Psoas muscle (tissue), 8 donors: ENCODE measurements around the gene RWDD3. TPM values are rescaled to one million over a fixed set of nuclear protein-coding genes. Genes with fewer than 3 reads are reported as not detected.

ENCODE experiments used
- ATAC-seq, 4 donors: fragments of 200-7000 bp; cut with Tn5 transposase; one replicate each; pipeline ENCODE4 v1.9.1; 2020; ENCODE audit warnings: moderate library complexity in 3 of 4, mild to moderate bottlenecking in 2 of 4
- DNase-seq, 2 donors: peaks; one replicate each; pipeline ENCODE4 v3.0.0-alpha.2; 2020
- H3K27ac ChIP-seq: fragments of 200-600 bp; one replicate; pipeline ENCODE4 v1.8.0; 2022
- H3K27me3 ChIP-seq, 3 donors: fragments of 200-600 bp in 1 of 3; one replicate each; pipeline versions ENCODE4 v1.6.1 to v1.8.0; 2013 to 2022; ENCODE audit warnings: low read length in 2 of 3, mild to moderate bottlenecking in 2 of 3, moderate library complexity in 1 of 3; ENCODE audit not compliant: insufficient read depth in 3 of 3
- H3K36me3 ChIP-seq, 2 donors: fragments of 200-600 bp in 1 of 2; one replicate each; pipeline versions ENCODE4 v1.6.1 to v1.8.0; 2013 to 2022; ENCODE audit warnings: low read depth in 1 of 2, mild to moderate bottlenecking in 1 of 2, moderate library complexity in 1 of 2; ENCODE audit not compliant: insufficient read depth in 1 of 2
- H3K4me1 ChIP-seq: fragments of 200-600 bp; one replicate; pipeline ENCODE4 v1.8.0; 2022
- H3K4me3 ChIP-seq: fragments of 200-600 bp; one replicate; pipeline ENCODE4 v1.8.0; 2022; ENCODE audit warnings: mild to moderate bottlenecking
- H3K9me3 ChIP-seq: fragments of 200-600 bp; one replicate; pipeline ENCODE4 v1.8.0; 2022
- WGBS, 3 donors: extraction: QIAGEN DNeasy Blood & Tissue Kit; methylation state at CpG; one replicate each; pipeline versions ENCODE4 v1.1.6 to v1.1.7; 2013; 5-methylcytosine and 5-hydroxymethylcytosine counted together
- intact Hi-C, 2 donors: fragments of 100-400 bp; cut with DNase I; formaldehyde crosslinking; loops; one replicate each; pipeline versions ENCODE4 v1.11.0 to v1.14.2; 2022
- polyA plus RNA-seq, 3 donors: library from polyadenylated mRNA; stranded (reverse); fragments of 200-250 nt; gene quantifications; one replicate each; pipeline ENCODE4 v1.2.3, GENCODE V29; 2013
- total RNA-seq, 4 donors: library from RNA; stranded (reverse); fragmentation: NEBNext Ultra II Directional in 2 of 4; extraction: Animal tissue kit (Norgen Biotek cat#: 25700) in 2 of 4; gene quantifications; one replicate each; pipeline versions ENCODE4 v1.2.1 to v1.2.4, GENCODE V29; 2021 to 2023
- TF ChIP-seq, protein P1 (sequence below): fragments of 200-600 bp; IDR thresholded peaks from one replicate; pipeline ENCODE4 v1.8.0; 2022; ENCODE audit warnings: antibody characterized with exemption
- donor health status: healthy with polysubstance abuse.
- donor health status: DM: no; HTN: no; CAD: no; lungs with moderate emphysema.
- donor health status: Bipolar disorder and iron deficiency.
- donor health status: healthy.
- donor health status: DM: yes; HTN: yes; CAD: no.
- donor health status: DM: no; HTN: no; CAD: no.
- donor health status: DM: no; HTN: no; CAD: no.
- donor health status: DM: yes; HTN: yes; CAD: no.

Gene RWDD3
- total and polyA plus RNA-seq, 7 donors = 8.3 to 17.6 (median 12.5) TPM

DNA sequence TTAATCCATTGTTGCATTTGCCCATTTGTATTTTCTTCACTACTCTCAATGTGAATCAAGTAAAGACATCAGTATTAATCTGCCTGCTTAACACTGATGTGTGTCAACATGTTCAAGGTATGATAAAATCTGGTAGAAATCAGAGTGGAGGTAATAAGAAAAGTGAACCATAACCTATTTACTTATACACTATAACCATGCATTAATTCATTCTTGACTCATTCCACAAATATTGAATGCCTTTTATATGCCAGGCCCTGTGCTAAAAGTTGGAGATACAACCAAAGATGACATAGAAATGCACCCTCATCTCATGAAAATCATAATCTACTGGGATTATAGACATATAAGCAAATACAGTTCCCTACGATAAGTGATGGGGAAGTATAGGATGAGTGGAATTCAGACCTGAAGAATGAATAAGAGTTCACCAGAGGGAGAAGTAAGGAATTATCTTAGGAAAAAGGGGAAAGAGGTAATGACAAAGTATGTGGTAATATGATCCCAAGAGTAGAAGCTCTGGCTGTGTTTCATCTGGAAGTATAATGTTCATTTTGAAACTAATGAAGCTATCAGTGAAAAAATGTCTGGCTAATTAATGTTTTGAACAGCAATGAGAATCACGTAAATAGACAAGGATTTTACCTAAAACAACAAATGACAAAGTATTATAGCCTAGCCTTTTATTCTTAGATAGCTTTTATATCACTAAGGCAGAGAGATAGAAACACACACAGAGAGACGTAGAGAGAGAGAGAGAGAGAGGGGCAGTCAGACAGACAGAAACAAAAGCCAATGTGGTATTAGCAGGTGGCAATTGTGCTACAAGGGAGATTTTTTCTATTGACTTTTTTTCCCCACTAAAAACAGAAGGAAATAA lies 7.0 kb upstream of the RWDD3 start:
- no peaks in the 10 kb centered on the region for H3K27me3 ChIP-seq
- no peaks in the 10 kb centered on the region for H3K9me3 ChIP-seq
- H3K4me3 ChIP-seq = no peak overlapping the region
- ATAC-seq = peak in 1 of 4 donors; percentile 24
- H3K36me3 ChIP-seq = no peaks in the 10 kb centered on the region
- TF ChIP-seq, protein P1, sequence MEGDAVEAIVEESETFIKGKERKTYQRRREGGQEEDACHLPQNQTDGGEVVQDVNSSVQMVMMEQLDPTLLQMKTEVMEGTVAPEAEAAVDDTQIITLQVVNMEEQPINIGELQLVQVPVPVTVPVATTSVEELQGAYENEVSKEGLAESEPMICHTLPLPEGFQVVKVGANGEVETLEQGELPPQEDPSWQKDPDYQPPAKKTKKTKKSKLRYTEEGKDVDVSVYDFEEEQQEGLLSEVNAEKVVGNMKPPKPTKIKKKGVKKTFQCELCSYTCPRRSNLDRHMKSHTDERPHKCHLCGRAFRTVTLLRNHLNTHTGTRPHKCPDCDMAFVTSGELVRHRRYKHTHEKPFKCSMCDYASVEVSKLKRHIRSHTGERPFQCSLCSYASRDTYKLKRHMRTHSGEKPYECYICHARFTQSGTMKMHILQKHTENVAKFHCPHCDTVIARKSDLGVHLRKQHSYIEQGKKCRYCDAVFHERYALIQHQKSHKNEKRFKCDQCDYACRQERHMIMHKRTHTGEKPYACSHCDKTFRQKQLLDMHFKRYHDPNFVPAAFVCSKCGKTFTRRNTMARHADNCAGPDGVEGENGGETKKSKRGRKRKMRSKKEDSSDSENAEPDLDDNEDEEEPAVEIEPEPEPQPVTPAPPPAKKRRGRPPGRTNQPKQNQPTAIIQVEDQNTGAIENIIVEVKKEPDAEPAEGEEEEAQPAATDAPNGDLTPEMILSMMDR = no peak
- DNase-seq = no peak
- no peak overlapping the region for H3K27ac ChIP-seq
- WGBS, 3 donors = 63 to 73% (median 66%) methylated on average over 3 of the region's 3 CpGs
- peaks cover 21% of the 10 kb centered on the region for H3K4me1 ChIP-seq
- intact Hi-C loops = no loop called here

DNA sequence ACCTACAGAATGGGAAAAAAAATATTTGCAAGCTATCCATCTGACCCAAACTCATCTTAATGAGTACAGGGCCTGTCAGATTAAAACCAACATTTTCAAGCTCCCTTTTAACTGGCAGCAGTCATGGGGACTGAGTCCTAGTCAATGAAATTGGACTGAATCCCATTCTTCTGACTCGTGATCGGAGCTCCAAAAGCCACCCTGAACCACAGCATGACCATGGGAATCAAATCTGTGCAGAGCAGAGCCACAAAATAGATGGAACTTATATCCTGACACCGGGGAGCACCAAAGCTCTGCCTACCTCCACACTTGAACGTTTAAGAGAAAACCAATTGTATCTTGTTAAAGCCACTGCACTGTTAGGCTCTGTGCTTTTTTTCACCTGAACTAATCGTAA lies 5.0 kb upstream of the RWDD3 start:
- H3K27ac ChIP-seq = no peak overlapping the region
- intact Hi-C loops = no loop called here
- H3K9me3 ChIP-seq = no peaks in the 10 kb centered on the region
- no peak for ATAC-seq
- WGBS, 3 donors = 29 to 49% (median 30%) methylated on average over 5 of the region's 5 CpGs
- H3K36me3 ChIP-seq = no peaks in the 10 kb centered on the region
- TF ChIP-seq, protein P1 = no peak
- DNase-seq = no peak
- H3K4me1 ChIP-seq = peaks cover 31% of the 10 kb centered on the region
- no peaks in the 10 kb centered on the region for H3K27me3 ChIP-seq
- no peak overlapping the region for H3K4me3 ChIP-seq

DNA sequence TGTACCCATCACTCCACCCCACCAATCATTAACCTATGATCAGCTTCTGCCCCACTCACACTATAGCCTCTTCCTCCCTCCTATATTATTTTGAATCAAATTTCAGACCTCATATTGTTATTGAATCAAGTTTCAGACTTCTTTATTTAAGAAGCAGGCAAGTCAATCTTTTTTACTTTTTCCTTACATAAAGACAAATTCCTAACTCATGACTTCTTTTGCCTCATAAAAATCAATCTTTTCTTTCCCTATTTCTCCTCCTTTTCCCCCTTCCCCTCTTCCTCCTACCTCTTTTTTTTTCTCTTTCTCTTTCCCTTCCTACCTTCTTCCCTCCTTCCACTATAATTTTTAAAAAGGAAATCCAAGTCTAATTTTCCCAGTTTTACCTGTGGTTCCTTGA lies 4.3 kb upstream of the RWDD3 start:
- ATAC-seq (no peak), DNase-seq (no peak)
- Histone ChIP-seq H3K27ac (no peak overlapping the region), H3K4me3 (no peak overlapping the region), H3K27me3 (no peaks in the 10 kb centered on the region), H3K4me1 (peaks cover 31% of the 10 kb centered on the region), H3K36me3 (no peaks in the 10 kb centered on the region), H3K9me3 (no peaks in the 10 kb centered on the region)
- intact Hi-C loops = loop anchor here (5.0 kb wide), 3 partner anchors 32 to 142 kb away; partner anchors contain the start of gene TLCD4 (in 1 of the 2)
- TF ChIP-seq, protein P1 = no peak

DNA sequence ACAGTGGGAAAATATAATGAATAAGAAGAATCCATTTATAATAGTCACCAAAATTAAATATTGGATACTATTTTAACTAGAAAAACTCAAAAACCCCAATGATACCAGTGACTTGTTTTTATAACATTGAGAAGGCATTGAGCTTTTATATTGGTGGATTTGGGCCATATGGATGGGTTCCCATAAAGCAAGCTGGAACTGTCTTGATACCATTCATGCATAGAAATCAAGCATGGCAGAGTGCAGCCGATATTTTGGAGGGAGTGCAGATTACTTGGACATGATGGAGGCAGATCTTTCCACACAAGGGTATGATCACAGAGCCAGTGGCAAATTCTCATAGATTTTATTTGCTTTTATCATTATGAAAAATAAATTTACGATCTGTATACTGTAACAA lies 3.8 kb upstream of the RWDD3 start:
- Histone ChIP-seq H3K9me3 (no peaks in the 10 kb centered on the region), H3K4me1 (peaks cover 31% of the 10 kb centered on the region), H3K27ac (no peak overlapping the region), H3K27me3 (no peaks in the 10 kb centered on the region), H3K36me3 (no peaks in the 10 kb centered on the region), H3K4me3 (no peak overlapping the region)
- 48 to 64% (median 55%) methylated on average over 2 of the region's 2 CpGs for WGBS, 3 donors
- intact Hi-C loops = loop anchor here (5.0 kb wide), 3 partner anchors 33 to 143 kb away; partner anchors contain the start of gene TLCD4 (in 1 of the 2)
- ATAC-seq = no peak
- no peak for DNase-seq
- TF ChIP-seq, protein P1 = no peak
